Measurements from ENCODE around the gene ORC5. TPM values are rescaled to one million over a fixed set of nuclear protein-coding genes. Genes with fewer than 3 reads are reported as not detected.

ORC5 gene
- total and polyA plus RNA-seq, 4 donors = 6.5 to 53.6 (median 13.9) TPM

- Histone ChIP-seq H3K27ac (ENCODE audit: low read depth in 1 of 2, low read length in 1 of 2) (no peak overlapping the region), H3K4me1 (ENCODE audit: control insufficient read depth in 5 of 5, insufficient read depth in 5 of 5, low read length in 5 of 5) (peaks cover 0 to 18% (median 0%) of the 10 kb centered on the region in 5 donors), H3K4me3 (no peak overlapping the region), H3K9ac (ENCODE audit: insufficient read depth in 1 of 2, low read length in 2 of 2) (peak overlapping the region in 1 of 2 donors; percentile 43), H3K27me3 (ENCODE audit: control insufficient read depth in 3 of 3, insufficient read depth in 3 of 3, low read length in 2 of 3) (no peaks in the 10 kb centered on the region), H3K9me3 (ENCODE audit: control insufficient read depth in 4 of 4, insufficient read depth in 3 of 4, low read length in 3 of 4) (no peaks in the 10 kb centered on the region), H3K36me3 (ENCODE audit: control insufficient read depth in 4 of 4, insufficient read depth in 4 of 4, low read length in 4 of 4) (no peaks in the 10 kb centered on the region)
- DNase-seq (peak; percentile 63 to 90 (median 79)), ATAC-seq (ENCODE audit: insufficient read depth, low FRiP score) (peak; percentile 88)
- WGBS, 2 donors = 27 to 28% methylated on average over 29 of the region's 29 CpGs
- TF ChIP-seq CTCF (IDR thresholded peaks at IDR 0.05; ENCODE audit: control extremely low read depth, extremely low read depth) = peak; percentile 60
Observed at GRCh38 chr7:104231054-104232046, 23.5 kb upstream of the ORC5 start.

DNA sequence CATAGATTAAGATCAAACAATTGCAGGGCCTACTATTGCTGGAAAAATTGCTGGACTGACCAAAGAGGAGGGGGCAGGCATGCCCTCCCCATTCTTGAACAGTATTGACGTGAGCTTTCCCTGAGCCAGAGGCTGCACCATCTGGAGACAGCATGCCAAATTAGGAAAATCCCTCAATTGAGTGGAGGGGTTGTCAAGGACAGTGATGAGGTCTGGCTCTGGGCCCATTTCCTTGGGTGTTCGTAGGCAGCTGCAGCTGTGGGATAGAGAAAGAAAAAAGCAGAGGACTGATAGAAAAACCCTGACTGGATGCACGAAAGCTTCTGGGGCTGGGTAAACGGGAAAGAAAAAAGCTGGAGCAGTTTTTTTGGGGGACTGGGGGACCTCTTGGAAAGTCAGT is 22.8 kb upstream of the ORC5 start:
- Histone ChIP-seq H3K4me3 (no peak overlapping the region), H3K9me3 (ENCODE audit: control insufficient read depth in 4 of 4, insufficient read depth in 3 of 4, low read length in 3 of 4) (no peaks in the 10 kb centered on the region), H3K27me3 (ENCODE audit: control insufficient read depth in 3 of 3, insufficient read depth in 3 of 3, low read length in 2 of 3) (no peaks in the 10 kb centered on the region), H3K36me3 (ENCODE audit: control insufficient read depth in 4 of 4, insufficient read depth in 4 of 4, low read length in 4 of 4) (no peaks in the 10 kb centered on the region), H3K27ac (ENCODE audit: low read depth in 1 of 2, low read length in 1 of 2) (no peak overlapping the region), H3K4me1 (ENCODE audit: control insufficient read depth in 5 of 5, insufficient read depth in 5 of 5, low read length in 5 of 5) (peaks cover 0 to 18% (median 0%) of the 10 kb centered on the region in 5 donors), H3K9ac (ENCODE audit: insufficient read depth in 1 of 2, low read length in 2 of 2) (peak overlapping the region in 1 of 2 donors; percentile 38)
- 30 to 44% methylated on average over 4 of the region's 4 CpGs for WGBS, 2 donors
- ATAC-seq (ENCODE audit: insufficient read depth, low FRiP score) (no peak), DNase-seq (peak; percentile 72 to 96 (median 92))
- TF ChIP-seq CTCF (IDR thresholded peaks at IDR 0.05; ENCODE audit: control extremely low read depth, extremely low read depth) = no peak

GRCh38 chr7:104228442-104228841 is 20.6 kb upstream of the ORC5 start:
- H3K9me3 ChIP-seq (ENCODE audit: control insufficient read depth in 4 of 4, insufficient read depth in 3 of 4, low read length in 3 of 4) = no peaks in the 10 kb centered on the region
- no peaks in the 10 kb centered on the region for H3K27me3 ChIP-seq (ENCODE audit: control insufficient read depth in 3 of 3, insufficient read depth in 3 of 3, low read length in 2 of 3)
- peaks cover 0 to 18% (median 0%) of the 10 kb centered on the region in 5 donors for H3K4me1 ChIP-seq (ENCODE audit: control insufficient read depth in 5 of 5, insufficient read depth in 5 of 5, low read length in 5 of 5)
- no peak for TF ChIP-seq CTCF (IDR thresholded peaks at IDR 0.05; ENCODE audit: control extremely low read depth, extremely low read depth)
- no peak overlapping the region for H3K4me3 ChIP-seq
- H3K27ac ChIP-seq (ENCODE audit: low read depth in 1 of 2, low read length in 1 of 2) = no peak overlapping the region
- no peak for DNase-seq
- no peaks in the 10 kb centered on the region for H3K36me3 ChIP-seq (ENCODE audit: control insufficient read depth in 4 of 4, insufficient read depth in 4 of 4, low read length in 4 of 4)
- ATAC-seq (ENCODE audit: insufficient read depth, low FRiP score) = no peak
- WGBS, 2 donors = 61 to 74% methylated on average over 2 of the region's 2 CpGs
- no peak overlapping the region for H3K9ac ChIP-seq (ENCODE audit: insufficient read depth in 1 of 2, low read length in 2 of 2)

Measured in lung (tissue), 12 donors.